Measurements from ENCODE around the gene GLA.

GLA gene

GRCh38 chrX:101349193-101349562 is 58.5 kb downstream of the GLA start:
- no peak for DNase-seq (ENCODE audit: low spot score)

- DNase-seq (ENCODE audit: low spot score), result peak; percentile 56
Measured at GRCh38 chrX:101348452-101349192, 59.1 kb downstream of the GLA start, which contains the start of gene TIMM8A. TIMM8A (minus strand) TSS chrX:101348742; CDS start chrX:101348664, 78 bp downstream.

- DNase-seq (ENCODE audit: low spot score), result no peak
Measured at GRCh38 chrX:101347859-101348451, 59.8 kb downstream of the GLA start.
